Measurements from ENCODE around the gene NKG7. TPM values are rescaled to one million over a fixed set of nuclear protein-coding genes. Genes with fewer than 3 reads are reported as not detected.

NKG7 gene
- total RNA-seq, 4 donors from 2014 or later = 0.73 to 1.2 TPM; not detected in 2

GRCh38 chr19:51327066-51328001, 45.1 kb downstream of the NKG7 start:
- H3K4me3 ChIP-seq = peak overlapping the region in 2 of 4 donors; percentile 17 to 20
- intact Hi-C loops (cut with DNase I; ENCODE audit: low total_unique reads) = no loop called here
- H3K36me3 ChIP-seq = no peaks in the 10 kb centered on the region
- in situ Hi-C loops (cut with MboI; ENCODE audit: low sequenced_read_pairs in 4 of 4) = no loop called here
- DNase-seq = no peak
- peaks cover 35 to 42% (median 40%) of the 10 kb centered on the region in 3 donors for H3K27me3 ChIP-seq
- H3K4me1 ChIP-seq = no peaks in the 10 kb centered on the region
- no peak for ATAC-seq
- H3K9me3 ChIP-seq = no peaks in the 10 kb centered on the region
- TF ChIP-seq POLR2A (IDR thresholded peaks at IDR 0.05) (no peak), CTCF (IDR thresholded peaks at IDR 0.05 in 4 of 5, conservative IDR thresholded peaks at IDR 0.05 in 1 of 5) (no peak)
- H3K27ac ChIP-seq = no peak overlapping the region

DNA sequence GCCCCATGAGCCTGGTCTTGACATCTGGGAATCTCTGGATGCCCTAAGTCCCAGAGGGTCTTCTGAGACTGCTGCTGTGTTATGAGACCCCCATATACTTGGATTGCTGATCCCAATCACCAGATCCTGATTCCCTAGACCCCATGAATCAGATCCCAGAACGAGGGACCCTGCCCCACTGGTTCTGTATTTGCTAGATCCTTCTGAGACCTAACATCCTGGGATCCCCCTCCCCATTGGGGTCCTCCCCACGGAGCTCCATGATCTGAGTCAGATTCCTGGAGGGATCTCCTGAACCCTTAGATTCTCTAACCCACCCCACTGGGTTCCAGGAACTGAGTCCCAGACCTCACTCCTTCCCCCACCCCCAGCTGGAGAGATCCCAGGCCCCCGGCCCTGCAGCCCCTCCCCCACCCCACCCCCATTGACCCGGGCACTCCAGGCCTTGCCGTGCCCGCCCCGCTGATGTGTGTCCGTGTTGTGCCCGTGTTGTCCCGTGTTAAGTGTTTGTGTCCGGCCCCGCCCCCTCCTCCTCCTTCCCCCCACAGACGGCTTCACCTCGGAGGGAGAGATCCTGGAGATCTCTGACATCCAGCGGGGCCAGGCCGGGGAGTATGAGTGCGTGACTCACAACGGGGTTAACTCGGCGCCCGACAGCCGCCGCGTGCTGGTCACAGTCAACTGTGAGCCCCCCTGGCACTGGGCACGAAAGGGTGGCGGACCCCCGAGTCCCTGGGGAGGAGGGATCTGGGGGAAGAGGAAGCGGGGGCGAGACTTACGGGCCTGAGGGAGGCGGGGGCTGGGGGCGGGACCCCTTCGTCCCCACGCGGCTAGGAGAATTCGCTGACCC, 46.0 kb downstream of the NKG7 start:
- peaks cover 35 to 42% (median 40%) of the 10 kb centered on the region in 3 donors for H3K27me3 ChIP-seq
- no peak for ATAC-seq
- no peaks in the 10 kb centered on the region for H3K9me3 ChIP-seq
- H3K4me3 ChIP-seq = no peak overlapping the region
- H3K4me1 ChIP-seq = no peaks in the 10 kb centered on the region
- in situ Hi-C loops (cut with MboI; ENCODE audit: low sequenced_read_pairs in 4 of 4) = no loop called here
- no peak overlapping the region for H3K27ac ChIP-seq
- no peaks in the 10 kb centered on the region for H3K36me3 ChIP-seq
- no peak for DNase-seq
- intact Hi-C loops (cut with DNase I; ENCODE audit: low total_unique reads) = no loop called here
- TF ChIP-seq POLR2A (IDR thresholded peaks at IDR 0.05) = no peak
- TF ChIP-seq CTCF (IDR thresholded peaks at IDR 0.05 in 4 of 5, conservative IDR thresholded peaks at IDR 0.05 in 1 of 5) = no peak

- no peaks in the 10 kb centered on the region for H3K9me3 ChIP-seq
- intact Hi-C loops (cut with DNase I; ENCODE audit: low total_unique reads) (no loop called here), in situ Hi-C loops (cut with MboI; ENCODE audit: low sequenced_read_pairs in 4 of 4) (no loop called here)
- DNase-seq (no peak), ATAC-seq (no peak)
- peaks cover 35 to 42% (median 37%) of the 10 kb centered on the region in 3 donors for H3K27me3 ChIP-seq
- H3K27ac ChIP-seq = no peak overlapping the region
- no peak for TF ChIP-seq CTCF (IDR thresholded peaks at IDR 0.05 in 4 of 5, conservative IDR thresholded peaks at IDR 0.05 in 1 of 5)
- no peak for TF ChIP-seq POLR2A (IDR thresholded peaks at IDR 0.05)
- no peaks in the 10 kb centered on the region for H3K36me3 ChIP-seq
- no peaks in the 10 kb centered on the region for H3K4me1 ChIP-seq
- H3K4me3 ChIP-seq = no peak overlapping the region
These were observed 47.1 kb downstream of the NKG7 start for GRCh38 chr19:51325161-51325976.

DNA sequence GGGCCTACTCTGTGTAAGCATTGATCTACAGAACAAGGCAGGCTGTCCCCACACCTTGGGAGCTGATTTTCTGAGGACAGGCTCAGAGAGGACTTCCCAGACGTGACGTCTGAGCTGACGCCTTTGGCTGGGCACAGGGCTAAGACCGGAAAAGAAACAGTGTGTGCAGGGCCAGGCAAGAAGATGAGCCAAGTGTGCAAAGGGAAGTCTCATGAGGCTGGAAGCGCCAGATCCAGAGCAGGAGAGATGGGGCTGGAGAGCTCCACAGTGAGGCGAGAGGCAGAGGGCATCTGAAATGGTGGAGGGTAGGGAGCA, 48.3 kb downstream of the NKG7 start:
- peaks cover 33 to 38% (median 35%) of the 10 kb centered on the region in 3 donors for H3K27me3 ChIP-seq
- ATAC-seq = no peak
- no peaks in the 10 kb centered on the region for H3K4me1 ChIP-seq
- H3K36me3 ChIP-seq = no peaks in the 10 kb centered on the region
- intact Hi-C loops (cut with DNase I; ENCODE audit: low total_unique reads) = no loop called here
- no peak overlapping the region for H3K4me3 ChIP-seq
- in situ Hi-C loops (cut with MboI; ENCODE audit: low sequenced_read_pairs in 4 of 4) = no loop called here
- no peak overlapping the region for H3K27ac ChIP-seq
- no peaks in the 10 kb centered on the region for H3K9me3 ChIP-seq
- DNase-seq = no peak
- TF ChIP-seq CTCF (IDR thresholded peaks at IDR 0.05 in 4 of 5, conservative IDR thresholded peaks at IDR 0.05 in 1 of 5) (no peak), POLR2A (IDR thresholded peaks at IDR 0.05) (no peak)
